ENCODE results near the gene RPS6KB2.

RPS6KB2 gene

DNA sequence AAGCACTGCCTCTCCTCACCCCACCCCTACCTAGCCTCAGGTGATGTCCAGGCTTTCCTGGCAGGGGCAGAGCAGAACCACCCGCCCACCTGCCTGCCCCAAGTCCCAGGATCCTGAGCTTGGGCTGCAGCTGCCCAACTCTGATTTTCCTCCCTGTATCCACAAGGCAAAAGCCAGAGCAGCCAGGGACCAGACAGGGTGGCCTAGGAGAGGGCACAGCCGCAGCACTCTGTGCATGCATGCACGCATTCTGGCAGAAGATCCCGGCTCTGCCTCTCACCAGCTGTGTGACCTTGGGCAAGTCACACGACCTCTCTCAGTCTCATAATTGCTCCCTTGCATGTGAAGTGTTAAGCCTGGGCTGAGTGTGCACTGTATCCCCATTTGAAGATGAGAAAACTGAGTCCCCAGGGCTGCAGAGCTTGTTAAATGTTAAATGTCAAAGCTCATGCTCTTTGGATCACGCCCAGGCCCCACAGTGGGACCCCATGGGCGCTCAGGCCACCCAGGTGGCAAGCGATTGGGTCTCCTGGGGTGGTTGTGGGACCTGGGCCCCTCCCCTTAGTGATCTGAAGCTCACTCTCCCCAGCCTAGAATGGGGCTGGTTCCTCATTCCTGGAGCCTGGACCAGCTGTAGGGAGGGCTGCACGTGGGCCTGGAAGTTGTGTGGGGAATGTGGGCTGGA is 15.7 kb upstream of the RPS6KB2 start:
- H3K27ac ChIP-seq, result no peak overlapping the region

GRCh38 chr11:67413266-67413849 is 14.9 kb upstream of the RPS6KB2 start:
- TF ChIP-seq, protein P1, sequence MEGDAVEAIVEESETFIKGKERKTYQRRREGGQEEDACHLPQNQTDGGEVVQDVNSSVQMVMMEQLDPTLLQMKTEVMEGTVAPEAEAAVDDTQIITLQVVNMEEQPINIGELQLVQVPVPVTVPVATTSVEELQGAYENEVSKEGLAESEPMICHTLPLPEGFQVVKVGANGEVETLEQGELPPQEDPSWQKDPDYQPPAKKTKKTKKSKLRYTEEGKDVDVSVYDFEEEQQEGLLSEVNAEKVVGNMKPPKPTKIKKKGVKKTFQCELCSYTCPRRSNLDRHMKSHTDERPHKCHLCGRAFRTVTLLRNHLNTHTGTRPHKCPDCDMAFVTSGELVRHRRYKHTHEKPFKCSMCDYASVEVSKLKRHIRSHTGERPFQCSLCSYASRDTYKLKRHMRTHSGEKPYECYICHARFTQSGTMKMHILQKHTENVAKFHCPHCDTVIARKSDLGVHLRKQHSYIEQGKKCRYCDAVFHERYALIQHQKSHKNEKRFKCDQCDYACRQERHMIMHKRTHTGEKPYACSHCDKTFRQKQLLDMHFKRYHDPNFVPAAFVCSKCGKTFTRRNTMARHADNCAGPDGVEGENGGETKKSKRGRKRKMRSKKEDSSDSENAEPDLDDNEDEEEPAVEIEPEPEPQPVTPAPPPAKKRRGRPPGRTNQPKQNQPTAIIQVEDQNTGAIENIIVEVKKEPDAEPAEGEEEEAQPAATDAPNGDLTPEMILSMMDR (IDR thresholded peaks at IDR 0.05), result no peak
- Histone ChIP-seq H3K27ac (no peak overlapping the region), H3K4me3 (no peak overlapping the region)
- no peak for DNase-seq (ENCODE audit: low spot score)

More for the DNA sequence above, 15.7 kb upstream of the RPS6KB2 start:
- TF ChIP-seq, protein P1 (IDR thresholded peaks at IDR 0.05), result no peak
- no peak overlapping the region for H3K4me3 ChIP-seq
- DNase-seq (ENCODE audit: low spot score), result no peak

DNA sequence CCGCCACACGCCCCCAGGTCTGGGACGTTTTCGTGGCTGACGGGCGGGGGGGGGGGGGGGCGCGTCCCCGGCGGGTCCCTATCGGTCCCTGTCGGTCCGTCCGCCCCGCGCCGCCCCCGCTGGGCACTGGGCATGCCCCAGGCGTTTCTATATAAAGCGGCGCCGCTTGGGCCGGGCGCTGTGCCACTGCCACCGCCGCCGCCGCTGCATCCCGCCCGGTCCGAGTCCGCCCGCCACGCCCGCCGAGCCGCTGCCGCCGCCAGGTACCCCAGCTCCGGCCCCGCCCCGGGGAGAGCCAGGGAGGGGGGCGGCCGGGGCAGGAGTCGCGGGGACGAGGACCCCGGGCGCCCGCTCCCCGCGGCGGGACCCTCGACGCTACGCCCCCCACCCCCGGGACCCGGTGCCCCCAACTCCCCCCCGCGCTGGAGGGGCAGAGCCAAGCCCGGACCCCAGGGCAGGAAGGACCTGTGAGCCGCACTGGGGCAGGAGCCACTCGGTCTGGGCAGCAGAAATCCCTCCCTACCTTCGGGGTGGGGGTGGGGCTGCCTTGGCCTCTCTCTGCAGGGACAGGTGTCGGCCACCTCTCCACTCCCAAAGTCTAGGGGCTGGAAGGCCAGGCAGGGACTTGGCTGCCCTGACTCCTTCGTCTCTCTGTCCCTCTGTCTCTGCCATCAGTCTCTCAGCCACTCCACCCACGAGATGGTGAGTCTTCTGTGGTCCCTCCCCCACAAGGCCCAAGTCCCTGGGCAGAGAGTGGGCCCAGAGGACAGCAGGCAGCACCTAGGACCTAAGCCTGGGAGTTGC is 12.6 kb upstream of the RPS6KB2 start, which contains the start of gene CARNS1:
TSS of gene CARNS1 (plus strand) at position 178 of the 804 bp plus-strand sequence. CDS start at position 700, 522 bp downstream.
- TF ChIP-seq, protein P1 (IDR thresholded peaks at IDR 0.05), result no peak
- Histone ChIP-seq H3K27ac (peak within 1 kb of the TSS; percentile 83 to 85), H3K4me3 (peak within 1 kb of the TSS; percentile 60)
- no peak for DNase-seq (ENCODE audit: low spot score)

- peak overlapping the region; percentile 60 for H3K4me3 ChIP-seq
- DNase-seq (ENCODE audit: low spot score), result no peak
- TF ChIP-seq, protein P1 (IDR thresholded peaks at IDR 0.05), result no peak
- H3K27ac ChIP-seq, result peak overlapping the region; percentile 83 to 85
Measured at GRCh38 chr11:67416416-67417335, 11.6 kb upstream of the RPS6KB2 start.

DNA sequence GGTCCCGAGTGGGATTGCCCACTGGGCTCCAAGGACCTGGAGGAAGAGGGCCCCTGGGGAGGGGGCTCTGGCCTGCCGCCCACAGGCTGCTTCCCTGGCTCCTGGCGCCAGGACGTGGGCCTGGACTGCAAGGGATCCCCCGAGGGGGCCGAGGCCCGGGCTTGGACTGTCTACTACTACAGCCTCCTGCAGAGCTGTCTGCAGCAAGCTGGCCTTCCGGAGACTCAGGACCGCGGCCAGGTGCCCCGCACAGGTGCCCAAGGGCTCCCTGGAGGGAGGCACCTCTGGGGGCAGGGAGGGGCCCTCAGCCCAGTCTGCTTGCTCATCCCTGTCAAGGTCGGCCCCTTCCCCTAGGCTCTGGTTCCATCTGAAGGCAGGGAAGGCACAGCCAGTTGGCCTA is 10.9 kb upstream of the RPS6KB2 start:
- TF ChIP-seq, protein P1 (IDR thresholded peaks at IDR 0.05), result no peak
- Histone ChIP-seq H3K27ac (peak overlapping the region; percentile 83 to 85), H3K4me3 (no peak overlapping the region)
- no peak for DNase-seq (ENCODE audit: low spot score)

DNA sequence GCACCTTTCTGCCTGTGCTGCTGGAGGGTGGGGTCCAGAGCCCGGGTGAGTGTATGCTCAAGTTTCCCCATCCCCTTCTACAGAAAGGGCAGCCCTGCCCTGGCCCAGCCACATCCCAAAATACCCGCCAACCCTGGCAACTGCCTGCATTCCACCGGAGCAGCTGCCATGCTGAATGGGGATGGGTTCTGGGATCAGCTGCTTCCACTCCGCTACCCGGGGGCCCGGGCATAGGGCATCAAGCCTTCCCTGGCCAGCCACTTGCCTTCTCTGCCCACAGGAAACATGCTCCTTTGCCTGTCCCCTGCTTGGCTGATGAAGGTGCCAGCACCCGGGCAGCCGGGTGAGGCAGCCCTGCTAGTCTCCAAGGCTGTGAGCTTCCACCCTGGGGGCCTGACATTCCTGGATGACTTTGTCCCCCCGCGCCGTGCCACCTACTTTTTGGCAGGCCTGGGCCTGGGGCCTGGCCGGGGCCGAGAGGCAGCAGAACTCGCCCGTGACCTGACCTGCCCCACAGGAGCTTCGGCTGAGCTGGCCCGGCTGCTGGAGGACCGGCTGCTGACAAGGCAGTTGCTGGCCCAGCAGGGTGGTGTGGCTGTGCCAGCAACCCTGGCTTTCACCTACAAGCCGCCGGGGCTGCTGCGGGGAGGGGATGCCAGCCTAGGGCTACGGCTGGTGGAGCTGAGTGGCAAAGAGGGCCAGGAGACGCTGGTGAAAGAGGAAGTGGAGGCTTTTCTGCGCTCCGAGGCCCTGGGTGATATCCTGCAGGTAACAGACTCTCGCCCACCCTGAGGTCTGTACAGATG is 9.6 kb upstream of the RPS6KB2 start:
- DNase-seq (ENCODE audit: low spot score), result no peak
- TF ChIP-seq, protein P1 (IDR thresholded peaks at IDR 0.05), result no peak
- peak overlapping the region; percentile 70 to 83 for H3K27ac ChIP-seq
- peak overlapping the region; percentile 31 for H3K4me3 ChIP-seq

All from coronary artery (tissue), 2 donors.